ENCODE measurements around the gene INTS14. TPM values are rescaled to one million over a fixed set of nuclear protein-coding genes. Genes with fewer than 3 reads are reported as not detected.

Gene INTS14
- total and polyA plus RNA-seq, 9 donors, result 25.5 to 41.7 (median 28.1) TPM

DNA sequence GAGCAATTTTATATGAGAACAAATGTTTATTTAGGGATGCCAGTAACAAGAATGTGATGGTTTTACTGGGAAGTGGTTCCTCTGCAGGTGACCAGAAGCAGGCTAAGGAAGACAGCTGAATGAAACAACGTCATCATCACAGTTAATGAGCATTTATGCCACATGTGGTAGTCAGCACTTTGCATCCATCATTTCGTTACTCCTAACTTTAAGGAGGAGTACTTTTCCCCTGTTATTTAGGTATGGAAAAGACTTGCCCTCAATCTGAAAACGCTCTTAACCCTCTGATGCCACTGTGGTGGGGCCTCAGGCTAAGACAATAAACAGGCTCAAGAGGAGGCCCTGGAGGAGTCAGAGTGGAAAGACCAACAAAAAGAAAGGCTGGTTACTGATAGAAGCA is 31.2 kb downstream of the INTS14 start:
- intact Hi-C loops (cut with DNase I), result no loop called here
- Histone ChIP-seq H3K4me1 (ENCODE audit: insufficient read depth) (peaks cover 5% of the 10 kb centered on the region), H3K9me3 (no peaks in the 10 kb centered on the region), H3K27ac (no peak overlapping the region), H3K4me3 (no peak overlapping the region), H3K27me3 (no peaks in the 10 kb centered on the region), H3K36me3 (no peaks in the 10 kb centered on the region)
- no peak for DNase-seq
- WGBS, 3 donors, result 77 to 82% (median 81%) methylated on average over 3 of the region's 3 CpGs
- no peak for TF ChIP-seq EP300 (IDR thresholded peaks at IDR 0.05)
- TF ChIP-seq, protein P1, sequence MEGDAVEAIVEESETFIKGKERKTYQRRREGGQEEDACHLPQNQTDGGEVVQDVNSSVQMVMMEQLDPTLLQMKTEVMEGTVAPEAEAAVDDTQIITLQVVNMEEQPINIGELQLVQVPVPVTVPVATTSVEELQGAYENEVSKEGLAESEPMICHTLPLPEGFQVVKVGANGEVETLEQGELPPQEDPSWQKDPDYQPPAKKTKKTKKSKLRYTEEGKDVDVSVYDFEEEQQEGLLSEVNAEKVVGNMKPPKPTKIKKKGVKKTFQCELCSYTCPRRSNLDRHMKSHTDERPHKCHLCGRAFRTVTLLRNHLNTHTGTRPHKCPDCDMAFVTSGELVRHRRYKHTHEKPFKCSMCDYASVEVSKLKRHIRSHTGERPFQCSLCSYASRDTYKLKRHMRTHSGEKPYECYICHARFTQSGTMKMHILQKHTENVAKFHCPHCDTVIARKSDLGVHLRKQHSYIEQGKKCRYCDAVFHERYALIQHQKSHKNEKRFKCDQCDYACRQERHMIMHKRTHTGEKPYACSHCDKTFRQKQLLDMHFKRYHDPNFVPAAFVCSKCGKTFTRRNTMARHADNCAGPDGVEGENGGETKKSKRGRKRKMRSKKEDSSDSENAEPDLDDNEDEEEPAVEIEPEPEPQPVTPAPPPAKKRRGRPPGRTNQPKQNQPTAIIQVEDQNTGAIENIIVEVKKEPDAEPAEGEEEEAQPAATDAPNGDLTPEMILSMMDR (IDR thresholded peaks at IDR 0.05), result no peak

DNA sequence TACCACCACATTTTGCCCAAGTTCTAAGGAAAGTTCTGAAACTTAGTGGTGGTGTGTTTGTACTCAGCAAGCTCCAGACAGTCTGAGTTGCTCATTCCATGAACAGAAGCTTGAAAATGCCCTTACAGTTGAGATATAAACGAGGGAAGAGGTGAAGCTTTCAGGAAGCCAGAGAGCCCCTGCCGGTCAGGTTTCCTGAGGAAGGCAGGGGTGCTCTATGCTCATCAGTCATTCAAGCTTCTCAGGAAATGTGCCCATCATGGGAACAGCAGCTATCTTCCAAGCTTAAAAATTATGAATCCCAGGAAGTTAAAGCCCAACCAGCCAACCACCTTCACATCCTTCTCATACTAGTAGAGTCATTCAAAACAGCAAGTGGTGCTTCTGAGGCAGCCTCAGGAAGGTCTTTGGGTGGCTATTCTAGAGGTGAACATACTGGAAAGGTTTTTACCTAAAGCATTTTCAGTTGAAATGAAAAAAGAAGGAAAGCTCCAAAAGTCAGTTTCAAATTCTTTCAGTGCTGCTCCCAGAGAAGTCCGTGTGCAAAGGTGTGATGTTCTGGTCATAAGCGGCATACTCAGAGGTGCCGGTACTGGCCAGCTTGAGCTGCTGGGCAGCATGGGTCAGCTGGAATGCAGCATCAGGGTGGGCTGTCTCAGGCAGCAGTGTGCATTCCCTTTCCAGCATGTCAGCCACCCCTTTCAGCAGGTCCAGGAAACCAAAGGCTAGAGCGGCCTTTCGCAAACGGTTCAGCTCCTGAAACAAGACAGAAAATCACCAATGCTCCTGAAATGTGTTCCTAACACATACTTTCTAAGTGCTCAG is 31.8 kb downstream of the INTS14 start:
- DNase-seq, result no peak
- intact Hi-C loops (cut with DNase I), result no loop called here
- no peaks in the 10 kb centered on the region for H3K36me3 ChIP-seq
- H3K27ac ChIP-seq, result no peak overlapping the region
- H3K4me3 ChIP-seq, result no peak overlapping the region
- H3K9me3 ChIP-seq, result no peaks in the 10 kb centered on the region
- 74 to 76% (median 74%) methylated on average over 8 of the region's 8 CpGs for WGBS, 3 donors
- TF ChIP-seq, protein P1 (IDR thresholded peaks at IDR 0.05), result no peak
- TF ChIP-seq POLR2A (IDR thresholded peaks at IDR 0.05) (no peak), EP300 (IDR thresholded peaks at IDR 0.05) (no peak)
- H3K4me1 ChIP-seq (ENCODE audit: insufficient read depth), result peaks cover 5% of the 10 kb centered on the region
- no peaks in the 10 kb centered on the region for H3K27me3 ChIP-seq

DNA sequence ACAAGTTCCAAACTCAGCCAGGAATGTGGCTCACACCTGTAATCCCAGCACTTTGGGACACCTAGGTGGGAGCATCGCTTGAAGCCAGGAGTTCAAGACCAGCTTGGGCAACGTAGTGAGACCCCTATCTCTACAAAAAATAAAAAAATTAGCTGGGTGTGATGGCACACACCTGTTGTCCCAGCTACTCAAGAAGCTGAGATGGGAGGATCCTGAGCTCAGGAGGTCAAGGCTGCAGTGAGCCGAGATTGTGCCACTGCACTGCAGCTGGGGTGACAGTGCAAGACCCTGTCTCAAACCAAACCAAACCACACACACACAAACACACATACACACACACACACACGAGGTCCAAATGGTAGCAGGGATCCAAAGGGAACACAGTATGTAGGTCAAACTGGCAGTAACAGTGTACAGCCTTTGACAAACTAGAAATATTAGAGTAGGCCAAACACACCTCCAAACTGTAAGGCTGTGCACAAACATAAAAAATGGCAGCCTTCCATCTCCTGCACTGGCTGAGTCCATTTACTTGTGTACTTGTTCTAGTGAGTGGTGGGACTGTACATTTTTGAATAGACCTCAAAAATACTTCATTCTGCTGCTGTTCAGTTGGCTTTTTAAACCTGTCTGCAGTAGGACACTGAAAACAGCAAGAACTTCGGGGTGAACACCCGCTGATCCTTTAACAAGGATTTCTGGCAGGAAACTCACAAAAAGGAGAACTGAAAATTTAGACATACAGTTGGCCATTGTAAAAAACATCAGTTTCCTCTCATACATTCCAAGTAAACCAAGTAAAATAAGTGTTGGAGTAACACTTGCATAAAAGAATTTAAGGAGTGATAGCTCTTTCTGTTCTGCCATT is 33.6 kb downstream of the INTS14 start:
- 36 to 53% (median 51%) methylated on average over 6 of the region's 6 CpGs for WGBS, 3 donors
- DNase-seq, result no peak
- TF ChIP-seq POLR2A (IDR thresholded peaks at IDR 0.05), result no peak
- TF ChIP-seq EP300 (IDR thresholded peaks at IDR 0.05), result no peak
- TF ChIP-seq, protein P1 (IDR thresholded peaks at IDR 0.05), result no peak
- Histone ChIP-seq H3K27me3 (no peaks in the 10 kb centered on the region), H3K9me3 (no peaks in the 10 kb centered on the region), H3K4me3 (no peak overlapping the region), H3K36me3 (no peaks in the 10 kb centered on the region), H3K27ac (no peak overlapping the region), H3K4me1 (ENCODE audit: insufficient read depth) (peaks cover 5% of the 10 kb centered on the region)
- intact Hi-C loops (cut with DNase I), result no loop called here

DNA sequence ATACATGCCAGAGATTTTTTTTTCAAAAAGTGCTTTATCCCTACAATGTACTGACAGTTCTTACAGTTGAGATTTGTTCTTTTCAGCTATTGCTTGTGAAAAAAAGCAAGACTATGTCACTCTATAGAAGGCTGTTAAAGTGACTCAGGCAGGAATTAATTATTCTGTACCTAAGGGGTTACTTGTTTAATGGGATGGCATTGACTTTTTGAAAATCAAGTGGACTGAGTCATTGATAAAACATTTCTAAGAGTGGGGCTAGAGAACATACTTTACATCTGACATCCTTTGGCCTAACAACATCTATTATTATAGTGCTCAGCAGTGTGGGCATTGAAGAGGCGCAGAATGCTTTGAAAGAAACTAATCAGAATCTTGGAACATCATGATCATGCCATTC is 34.3 kb downstream of the INTS14 start:
- TF ChIP-seq POLR2A (IDR thresholded peaks at IDR 0.05), result no peak
- TF ChIP-seq, protein P1 (IDR thresholded peaks at IDR 0.05), result no peak
- no peak for TF ChIP-seq EP300 (IDR thresholded peaks at IDR 0.05)
- peaks cover 5% of the 10 kb centered on the region for H3K4me1 ChIP-seq (ENCODE audit: insufficient read depth)
- DNase-seq, result no peak
- no peaks in the 10 kb centered on the region for H3K9me3 ChIP-seq
- WGBS, 3 donors, result 78 to 80% (median 80%) methylated on average over 1 of the region's 1 CpG
- H3K27me3 ChIP-seq, result no peaks in the 10 kb centered on the region
- no peaks in the 10 kb centered on the region for H3K36me3 ChIP-seq
- H3K4me3 ChIP-seq, result no peak overlapping the region
- no peak overlapping the region for H3K27ac ChIP-seq
- intact Hi-C loops (cut with DNase I), result no loop called here
